GM19193 (cell line): ENCODE results near the gene CDC73.

Experiments used
- POLR2A ChIP-seq: IDR thresholded peaks from 4 replicates; pipeline ENCODE4 v1.6.1; 2011; ENCODE audit not compliant: insufficient read depth, insufficient read length; ENCODE audit errors: extremely low read depth

The CDC73 gene

GRCh38 chr1:193229136-193229535 is 107.3 kb downstream of the CDC73 start:
- no peak for TF ChIP-seq POLR2A

- TF ChIP-seq POLR2A: no peak
These were observed 112.7 kb downstream of the CDC73 start for GRCh38 chr1:193234530-193234929.

- TF ChIP-seq POLR2A: no peak
These were observed 115.6 kb downstream of the CDC73 start for GRCh38 chr1:193237381-193237978.

GRCh38 chr1:193240609-193241008 is 118.8 kb downstream of the CDC73 start:
- no peak for TF ChIP-seq POLR2A

GRCh38 chr1:193241132-193241827 is 119.4 kb downstream of the CDC73 start:
- no peak for TF ChIP-seq POLR2A

GRCh38 chr1:193242000-193242399 is 120.2 kb downstream of the CDC73 start:
- no peak for TF ChIP-seq POLR2A

- no peak for TF ChIP-seq POLR2A
These were observed 127.4 kb downstream of the CDC73 start for GRCh38 chr1:193249187-193249586.

- no peak for TF ChIP-seq POLR2A
These were observed 130.1 kb downstream of the CDC73 start for GRCh38 chr1:193251950-193252349.

GRCh38 chr1:193256019-193256418 is 134.2 kb downstream of the CDC73 start:
- TF ChIP-seq POLR2A: no peak

GRCh38 chr1:193259636-193260035 is 137.8 kb downstream of the CDC73 start:
- no peak for TF ChIP-seq POLR2A

- no peak for TF ChIP-seq POLR2A
These were observed 138.4 kb downstream of the CDC73 start for GRCh38 chr1:193260056-193260745.

GRCh38 chr1:193260896-193261295 is 139.1 kb downstream of the CDC73 start:
- TF ChIP-seq POLR2A: no peak

- no peak for TF ChIP-seq POLR2A
These were observed 140.8 kb downstream of the CDC73 start for GRCh38 chr1:193262661-193263060.

GRCh38 chr1:193264313-193265065 is 142.7 kb downstream of the CDC73 start:
- no peak for TF ChIP-seq POLR2A

GRCh38 chr1:193265716-193266115 is 143.9 kb downstream of the CDC73 start:
- no peak for TF ChIP-seq POLR2A
